Measurements from ENCODE around the gene FRAT2. TPM values are rescaled to one million over a fixed set of nuclear protein-coding genes. Genes with fewer than 3 reads are reported as not detected.

The FRAT2 gene
- total and polyA plus RNA-seq, 2 of the 4 experiments (the other 2 are of a cell fraction) = 2.0 to 2.5 TPM

DNA sequence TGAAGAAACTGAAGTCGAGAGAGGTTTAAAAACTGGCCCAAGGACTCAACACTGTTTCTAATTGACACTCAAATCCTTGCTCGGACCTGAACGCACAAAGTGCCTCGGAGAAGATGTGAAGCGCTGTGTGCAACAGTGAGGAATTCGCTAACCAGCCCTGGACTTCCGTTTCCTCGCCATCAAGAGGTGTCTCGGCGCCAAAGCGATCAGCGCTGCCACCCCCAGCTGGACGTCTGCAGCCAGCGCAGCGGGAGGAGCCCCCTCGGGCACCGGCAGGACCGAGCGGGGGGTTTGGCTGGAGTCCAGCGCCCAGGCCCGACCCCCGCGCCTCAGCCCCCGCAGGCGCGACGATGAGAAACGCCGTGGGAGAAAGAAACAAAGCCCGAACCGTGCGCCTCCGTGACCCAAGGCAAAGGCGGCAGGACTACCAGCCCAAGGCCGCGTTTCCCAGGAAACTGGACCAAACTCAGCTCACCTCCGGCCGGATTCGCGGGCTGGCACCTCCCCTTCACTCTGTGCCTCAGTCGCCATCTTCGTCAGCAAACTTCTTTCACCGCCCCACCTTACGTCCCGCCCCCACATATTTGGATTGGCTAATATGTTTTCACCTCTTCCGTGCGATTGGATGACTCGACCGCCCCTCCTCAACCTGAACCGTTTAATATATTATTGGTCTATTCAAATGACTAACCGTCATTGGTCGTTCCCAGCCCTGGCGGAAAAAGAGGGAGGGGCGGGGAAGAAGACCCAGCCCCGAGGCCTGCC is 42.2 kb downstream of the FRAT2 start, which contains the start of gene ARHGAP19 (continued):
- no peak for TF ChIP-seq RFX5 (IDR thresholded peaks at IDR 0.05; ENCODE audit: low read depth, low read length)
- TF ChIP-seq RAD21 (IDR thresholded peaks at IDR 0.05; ENCODE audit: low read length) = 0 out of 2 replicates have a peak, but pooled peaks have one; percentile 13
- TF ChIP-seq POLR2A (IDR thresholded peaks at IDR 0.05; ENCODE audit: low read depth, low read length) = peak; percentile 84

DNA sequence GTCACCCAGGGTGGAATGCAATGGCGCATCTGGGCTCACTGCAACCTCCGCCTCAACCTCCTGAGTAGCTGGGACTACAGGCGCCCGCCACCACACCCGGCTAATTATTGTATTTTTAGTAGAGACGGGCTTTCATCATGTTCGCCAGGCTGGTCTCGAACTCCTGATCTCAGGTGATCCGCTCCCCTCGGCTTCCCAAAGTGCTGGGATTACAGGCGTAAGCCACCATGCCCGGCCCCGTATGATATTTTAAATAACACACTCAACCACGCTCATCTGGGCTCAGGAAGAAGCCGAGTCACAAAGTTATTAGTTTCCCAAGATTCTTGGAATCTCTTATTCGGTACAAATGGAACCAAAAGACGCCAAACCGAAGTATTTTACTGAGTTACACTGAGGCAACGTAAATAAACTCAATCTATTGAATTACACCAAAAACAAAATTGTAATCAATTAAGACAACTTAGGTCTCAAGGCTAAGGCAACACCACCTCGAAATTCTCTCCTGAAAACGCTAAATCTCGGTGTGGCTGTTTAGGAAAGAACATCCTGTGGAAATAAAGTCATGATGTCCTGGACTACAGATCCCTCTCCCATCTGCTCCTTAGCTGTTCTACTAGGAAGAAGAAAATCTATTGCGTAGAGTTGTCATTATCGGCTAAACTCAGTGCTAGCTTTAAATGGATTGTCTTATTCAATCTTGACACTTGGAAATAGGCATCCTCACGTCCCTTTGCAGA is 43.0 kb downstream of the FRAT2 start:
- BruUV-seq (replicated peaks) = TSS peak; percentile 51
- CTCF ChIA-PET = interaction anchor here (0.7 to 1.0 kb wide), 3 partner anchors 13 to 254 kb away, joined by 3 to 9 read pairs (median 3); no protein-coding TSS in a partner anchor
- peak overlapping the region; percentile 17; the same call in 1 of the 2 replicates for H2AK5ac ChIP-seq (ENCODE audit: low read depth, low read length)
- H2AK9ac ChIP-seq (replicated peaks; ENCODE audit: low read depth, low read length, poor library complexity) = peak overlapping the region; percentile 87
- in situ Hi-C loops (cut with MboI; ENCODE audit: low sequenced_read_pairs) = no loop called here
- peak overlapping the region; percentile 76 for H2BK120ac ChIP-seq (ENCODE audit: low read depth, low read length)
- peak overlapping the region; percentile 82 for H3K4ac ChIP-seq (ENCODE audit: low read depth, low read length)
- peak overlapping the region; percentile 74 for H3K18ac ChIP-seq (ENCODE audit: low read depth, low read length)
- H2AFZ ChIP-seq (replicated peaks; ENCODE audit: low read length, poor library complexity) = peak overlapping the region; percentile 96
- H3K9ac ChIP-seq (ENCODE audit: low read depth, low read length) = peak overlapping the region; percentile 76
- H3K56ac ChIP-seq (ENCODE audit: extremely low read depth, insufficient read depth, low read length) = peak overlapping the region; percentile 98
- H3K4me3 ChIP-seq (ENCODE audit: insufficient read depth, low read depth, low read length) = peak overlapping the region; percentile 73
- H3K36me3 ChIP-seq (ENCODE audit: control insufficient read depth, insufficient read depth, low read length) = peaks cover 3% of the 10 kb centered on the region; the same call in 1 of the 2 replicates
- no peaks in the 10 kb centered on the region for H3K4me1 ChIP-seq (ENCODE audit: control insufficient read depth, insufficient read depth, low read length)
- intact Hi-C loops (cut with micrococcal nuclease) = loop anchor here (1.0 to 2.0 kb wide), 2 partner anchors 27 to 41 kb away; partner anchors contain the start of gene FRAT1
- peak overlapping the region; percentile 6; the same call in 1 of the 2 replicates for H2BK20ac ChIP-seq (ENCODE audit: low read depth, low read length)
- peak overlapping the region; percentile 50; the same call in 2 of the 3 replicates for H2BK15ac ChIP-seq (ENCODE audit: low read depth, low read length)
- WGBS, 2 experiments (ENCODE audit: extremely low coverage in 2 of 2, insufficient read length in 1 of 2) = 20% methylated on average over 1 of the region's 25 CpGs; no CpG with 5 or more reads in 1 of the 2 experiments
- peak overlapping the region; percentile 89 for H3K14ac ChIP-seq (replicated peaks; ENCODE audit: low read depth, low read length)
- dilution Hi-C loops (cut with HindIII; ENCODE audit: low sequenced_read_pairs, unreplicated experiment) = no loop called here
- H3K79me1 ChIP-seq (ENCODE audit: low read depth in 1 of 2, low read length in 2 of 2) = peaks cover 18 to 28% of the 10 kb centered on the region in 2 experiments
- H3K27me3 ChIP-seq (ENCODE audit: control insufficient read depth, insufficient read depth, low read length) = no peaks in the 10 kb centered on the region
- no peaks in the 10 kb centered on the region for H4K20me1 ChIP-seq (ENCODE audit: insufficient read depth, low read length)
- peak overlapping the region; percentile 95 for H3K23ac ChIP-seq (ENCODE audit: low read depth, low read length)
- peak overlapping the region; percentile 81 for H4K5ac ChIP-seq (ENCODE audit: low read depth, low read length)
- POLR2A ChIA-PET (ENCODE audit: unreplicated experiment) = no interaction called here
- no peaks in the 10 kb centered on the region for H3K9me3 ChIP-seq (ENCODE audit: control insufficient read depth, insufficient read depth, low read length)
- peak; percentile 1; the same call in 1 of the 2 replicates for ATAC-seq (ENCODE audit: low read depth)
- H4K8ac ChIP-seq (ENCODE audit: low read depth in 2 of 2, low read length in 2 of 2) = peak overlapping the region; percentile 53 to 72
- H3K4me2 ChIP-seq (ENCODE audit: low read depth, low read length) = peak overlapping the region; percentile 90
- H3K27ac ChIP-seq (ENCODE audit: insufficient read depth, low read length) = peak overlapping the region; percentile 72
- no peaks in the 10 kb centered on the region; the same call in 1 of the 2 replicates for H3K9me1 ChIP-seq (ENCODE audit: insufficient read depth, low read length)
- DNase-seq = no peak
- no peak for TF ChIP-seq SMC3 (IDR thresholded peaks at IDR 0.05; ENCODE audit: low read depth, low read length)
- no peak for TF ChIP-seq RAD21 (IDR thresholded peaks at IDR 0.05; ENCODE audit: low read length)
- TF ChIP-seq RCOR1 (IDR thresholded peaks at IDR 0.05; ENCODE audit: insufficient replicate concordance, low read length) = no peak
- TF ChIP-seq CEBPB (IDR thresholded peaks at IDR 0.05; ENCODE audit: low read depth, low read length) = no peak
- no peak for TF ChIP-seq NFE2L2 (IDR thresholded peaks at IDR 0.05; ENCODE audit: low read depth, low read length)
- TF ChIP-seq MAZ (IDR thresholded peaks at IDR 0.05; ENCODE audit: borderline replicate concordance, low read depth, low read length) = no peak
- TF ChIP-seq MAFK (IDR thresholded peaks at IDR 0.05; ENCODE audit: low read depth, low read length) = no peak
- TF ChIP-seq, protein P1, sequence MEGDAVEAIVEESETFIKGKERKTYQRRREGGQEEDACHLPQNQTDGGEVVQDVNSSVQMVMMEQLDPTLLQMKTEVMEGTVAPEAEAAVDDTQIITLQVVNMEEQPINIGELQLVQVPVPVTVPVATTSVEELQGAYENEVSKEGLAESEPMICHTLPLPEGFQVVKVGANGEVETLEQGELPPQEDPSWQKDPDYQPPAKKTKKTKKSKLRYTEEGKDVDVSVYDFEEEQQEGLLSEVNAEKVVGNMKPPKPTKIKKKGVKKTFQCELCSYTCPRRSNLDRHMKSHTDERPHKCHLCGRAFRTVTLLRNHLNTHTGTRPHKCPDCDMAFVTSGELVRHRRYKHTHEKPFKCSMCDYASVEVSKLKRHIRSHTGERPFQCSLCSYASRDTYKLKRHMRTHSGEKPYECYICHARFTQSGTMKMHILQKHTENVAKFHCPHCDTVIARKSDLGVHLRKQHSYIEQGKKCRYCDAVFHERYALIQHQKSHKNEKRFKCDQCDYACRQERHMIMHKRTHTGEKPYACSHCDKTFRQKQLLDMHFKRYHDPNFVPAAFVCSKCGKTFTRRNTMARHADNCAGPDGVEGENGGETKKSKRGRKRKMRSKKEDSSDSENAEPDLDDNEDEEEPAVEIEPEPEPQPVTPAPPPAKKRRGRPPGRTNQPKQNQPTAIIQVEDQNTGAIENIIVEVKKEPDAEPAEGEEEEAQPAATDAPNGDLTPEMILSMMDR (conservative IDR thresholded peaks at IDR 0.05; ENCODE audit: low read depth, low read length) = no peak
- H4K91ac ChIP-seq (ENCODE audit: insufficient read depth, low read depth, low read length) = peak overlapping the region; percentile 75
- peak overlapping the region; percentile 81 for H2BK5ac ChIP-seq (ENCODE audit: low read depth, low read length, poor library complexity, severe bottlenecking)
